ENCODE data around the gene CLEC11A.

Gene CLEC11A, protein sequence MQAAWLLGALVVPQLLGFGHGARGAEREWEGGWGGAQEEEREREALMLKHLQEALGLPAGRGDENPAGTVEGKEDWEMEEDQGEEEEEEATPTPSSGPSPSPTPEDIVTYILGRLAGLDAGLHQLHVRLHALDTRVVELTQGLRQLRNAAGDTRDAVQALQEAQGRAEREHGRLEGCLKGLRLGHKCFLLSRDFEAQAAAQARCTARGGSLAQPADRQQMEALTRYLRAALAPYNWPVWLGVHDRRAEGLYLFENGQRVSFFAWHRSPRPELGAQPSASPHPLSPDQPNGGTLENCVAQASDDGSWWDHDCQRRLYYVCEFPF

DNA sequence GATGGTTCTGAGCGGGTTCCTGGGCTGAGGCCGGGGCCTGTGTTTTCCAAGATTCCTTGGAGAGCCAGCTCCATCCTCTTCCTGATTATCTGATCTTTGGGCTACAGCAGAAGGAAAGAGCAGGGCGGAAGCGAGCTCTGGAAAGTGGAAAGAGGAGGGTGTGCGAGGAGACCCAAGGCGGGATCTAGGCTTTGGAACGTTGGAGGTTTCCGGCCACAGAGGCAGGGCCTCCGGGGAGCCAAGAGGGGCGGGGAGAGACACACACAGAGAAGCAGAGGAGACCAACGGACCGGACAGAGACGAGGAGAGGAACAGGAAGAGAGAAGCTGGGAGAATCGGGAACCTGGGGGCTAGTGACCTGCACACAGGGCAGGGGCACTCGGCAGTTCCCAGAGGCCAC, at the start of gene CLEC11A:
CLEC11A (plus strand) TSS at position 296 of the 400 bp plus-strand sequence. CDS start 162 bp downstream, outside the sequence.
- no peak within 1 kb of the TSS for H2AFZ ChIP-seq (ENCODE audit: low read depth, low read length)

DNA sequence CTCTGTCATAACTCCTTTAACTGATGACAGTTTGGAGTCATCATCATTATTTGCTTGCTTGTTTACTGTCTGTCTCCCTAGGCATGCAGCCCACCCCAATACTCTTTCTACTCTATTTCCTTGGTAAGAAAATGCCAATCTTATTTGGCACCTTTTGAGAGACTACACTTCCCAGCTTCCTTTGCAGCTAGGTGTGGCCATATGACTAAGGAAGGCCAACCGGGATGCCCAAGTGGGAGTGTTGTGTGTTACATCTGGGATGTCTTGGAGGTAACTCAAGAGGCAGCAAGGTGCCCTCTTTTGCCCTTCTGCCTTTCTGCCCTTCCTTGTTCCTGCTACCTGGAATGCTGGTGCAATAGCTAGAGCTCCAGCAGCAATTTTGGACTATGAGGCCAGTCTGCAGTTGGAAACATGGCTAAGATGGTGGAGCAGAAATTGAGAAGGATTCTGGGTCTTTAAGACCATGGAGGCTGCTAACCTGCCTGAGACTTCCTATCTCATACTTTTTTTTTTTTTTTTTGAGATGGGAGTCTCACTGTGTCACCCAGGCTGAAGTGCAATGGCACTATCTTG, 46.5 kb upstream of the CLEC11A start:
- Histone ChIP-seq H3K27me3 (ENCODE audit: low read depth, low read length) (peaks cover 22% of the 10 kb centered on the region), H3K4me1 (ENCODE audit: low read length) (peaks cover 13% of the 10 kb centered on the region), H3K9ac (ENCODE audit: low read length) (no peak overlapping the region), H3K27ac (ENCODE audit: low read length) (no peak overlapping the region), H3K79me2 (ENCODE audit: low read length) (no peaks in the 10 kb centered on the region), H3K9me3 (ENCODE audit: insufficient read depth, low read length) (no peaks in the 10 kb centered on the region), H3K36me3 (replicated peaks; ENCODE audit: low read depth, low read length) (no peaks in the 10 kb centered on the region), H4K20me1 (ENCODE audit: insufficient read depth, low read length) (no peaks in the 10 kb centered on the region), H3K4me2 (ENCODE audit: low read length) (no peak overlapping the region), H2AFZ (ENCODE audit: low read depth, low read length) (no peak overlapping the region), H3K4me3 (ENCODE audit: low read length) (no peak overlapping the region)
- no peak for TF ChIP-seq EZH2phosphoT487 (IDR thresholded peaks at IDR 0.05; ENCODE audit: low read depth)
- TF ChIP-seq, protein P1, sequence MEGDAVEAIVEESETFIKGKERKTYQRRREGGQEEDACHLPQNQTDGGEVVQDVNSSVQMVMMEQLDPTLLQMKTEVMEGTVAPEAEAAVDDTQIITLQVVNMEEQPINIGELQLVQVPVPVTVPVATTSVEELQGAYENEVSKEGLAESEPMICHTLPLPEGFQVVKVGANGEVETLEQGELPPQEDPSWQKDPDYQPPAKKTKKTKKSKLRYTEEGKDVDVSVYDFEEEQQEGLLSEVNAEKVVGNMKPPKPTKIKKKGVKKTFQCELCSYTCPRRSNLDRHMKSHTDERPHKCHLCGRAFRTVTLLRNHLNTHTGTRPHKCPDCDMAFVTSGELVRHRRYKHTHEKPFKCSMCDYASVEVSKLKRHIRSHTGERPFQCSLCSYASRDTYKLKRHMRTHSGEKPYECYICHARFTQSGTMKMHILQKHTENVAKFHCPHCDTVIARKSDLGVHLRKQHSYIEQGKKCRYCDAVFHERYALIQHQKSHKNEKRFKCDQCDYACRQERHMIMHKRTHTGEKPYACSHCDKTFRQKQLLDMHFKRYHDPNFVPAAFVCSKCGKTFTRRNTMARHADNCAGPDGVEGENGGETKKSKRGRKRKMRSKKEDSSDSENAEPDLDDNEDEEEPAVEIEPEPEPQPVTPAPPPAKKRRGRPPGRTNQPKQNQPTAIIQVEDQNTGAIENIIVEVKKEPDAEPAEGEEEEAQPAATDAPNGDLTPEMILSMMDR (IDR thresholded peaks at IDR 0.05; ENCODE audit: low read depth, low read length), result no peak

More for the DNA sequence above, at the start of gene CLEC11A:
- Histone ChIP-seq H3K9ac (ENCODE audit: low read length) (no peak within 1 kb of the TSS), H3K4me1 (ENCODE audit: low read length) (no peaks in the 10 kb centered on the region), H3K9me3 (ENCODE audit: insufficient read depth, low read length) (no peaks in the 10 kb centered on the region), H3K27ac (ENCODE audit: low read length) (no peak within 1 kb of the TSS), H3K4me2 (ENCODE audit: low read length) (no peak within 1 kb of the TSS), H3K79me2 (ENCODE audit: low read length) (no peaks in the 10 kb centered on the region), H3K36me3 (replicated peaks; ENCODE audit: low read depth, low read length) (no peaks in the 10 kb centered on the region), H3K4me3 (ENCODE audit: low read length) (no peak within 1 kb of the TSS), H4K20me1 (ENCODE audit: insufficient read depth, low read length) (no peaks in the 10 kb centered on the region), H3K27me3 (ENCODE audit: low read depth, low read length) (no peaks in the 10 kb centered on the region; the same call in 1 of the 2 replicates)
- TF ChIP-seq, protein P1 (IDR thresholded peaks at IDR 0.05; ENCODE audit: low read depth, low read length), result no peak
- no peak for TF ChIP-seq EZH2phosphoT487 (IDR thresholded peaks at IDR 0.05; ENCODE audit: low read depth)

DNA sequence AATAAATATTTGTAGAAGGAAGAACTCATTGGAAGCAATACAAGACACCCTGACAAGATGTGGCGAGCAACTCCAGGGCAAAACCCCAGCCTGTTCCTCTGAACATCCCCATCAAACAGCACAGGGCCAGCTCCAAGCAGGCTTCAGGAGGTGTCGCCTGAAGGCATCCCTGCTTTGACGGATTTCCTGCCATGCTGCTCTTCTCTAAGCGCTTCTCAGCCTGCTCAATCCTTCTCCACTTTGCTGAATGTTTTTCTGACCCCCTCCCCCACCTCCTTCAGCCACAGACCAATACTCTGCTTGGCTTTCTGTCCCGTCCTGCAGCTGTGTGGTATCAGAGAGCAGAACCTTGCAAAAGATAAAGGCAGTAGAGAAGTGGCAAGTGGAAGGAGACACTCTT, 45.5 kb upstream of the CLEC11A start:
- Histone ChIP-seq H3K9ac (ENCODE audit: low read length) (no peak overlapping the region), H4K20me1 (ENCODE audit: insufficient read depth, low read length) (no peaks in the 10 kb centered on the region), H3K79me2 (ENCODE audit: low read length) (no peaks in the 10 kb centered on the region), H3K36me3 (replicated peaks; ENCODE audit: low read depth, low read length) (no peaks in the 10 kb centered on the region), H3K9me3 (ENCODE audit: insufficient read depth, low read length) (no peaks in the 10 kb centered on the region), H3K27ac (ENCODE audit: low read length) (no peak overlapping the region), H2AFZ (ENCODE audit: low read depth, low read length) (no peak overlapping the region), H3K4me3 (ENCODE audit: low read length) (no peak overlapping the region), H3K4me2 (ENCODE audit: low read length) (no peak overlapping the region), H3K27me3 (ENCODE audit: low read depth, low read length) (peaks cover 27% of the 10 kb centered on the region), H3K4me1 (ENCODE audit: low read length) (peaks cover 17% of the 10 kb centered on the region)
- TF ChIP-seq EZH2phosphoT487 (IDR thresholded peaks at IDR 0.05; ENCODE audit: low read depth), result no peak
- TF ChIP-seq, protein P1 (IDR thresholded peaks at IDR 0.05; ENCODE audit: low read depth, low read length), result no peak

DNA sequence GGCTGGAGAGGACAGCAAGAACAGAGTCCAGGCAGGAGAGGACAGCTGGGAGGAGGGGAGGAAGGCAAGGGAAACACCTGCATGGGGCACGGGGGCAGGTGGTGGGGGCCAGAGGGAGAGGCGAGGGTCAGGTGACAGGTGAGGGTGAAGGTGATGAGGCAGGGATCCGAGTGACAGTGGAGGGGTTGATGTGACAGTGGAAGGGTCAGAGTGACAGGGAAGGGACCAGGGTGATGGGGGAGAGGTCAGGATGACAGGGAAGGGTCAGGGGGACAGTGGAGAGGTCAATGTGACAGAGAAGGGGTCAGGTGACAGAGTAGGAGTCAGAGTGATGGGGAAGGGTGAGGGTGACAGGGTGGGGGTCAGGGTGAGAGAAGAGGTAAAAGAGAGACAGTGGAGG, 44.8 kb upstream of the CLEC11A start:
- peaks cover 32% of the 10 kb centered on the region for H3K27me3 ChIP-seq (ENCODE audit: low read depth, low read length)
- H3K27ac ChIP-seq (ENCODE audit: low read length), result no peak overlapping the region
- TF ChIP-seq EZH2phosphoT487 (IDR thresholded peaks at IDR 0.05; ENCODE audit: low read depth), result no peak
- TF ChIP-seq, protein P1 (IDR thresholded peaks at IDR 0.05; ENCODE audit: low read depth, low read length), result no peak
- H3K36me3 ChIP-seq (replicated peaks; ENCODE audit: low read depth, low read length), result no peaks in the 10 kb centered on the region
- H3K9ac ChIP-seq (ENCODE audit: low read length), result no peak overlapping the region
- peaks cover 17% of the 10 kb centered on the region for H3K4me1 ChIP-seq (ENCODE audit: low read length)
- H2AFZ ChIP-seq (ENCODE audit: low read depth, low read length), result no peak overlapping the region
- no peaks in the 10 kb centered on the region for H3K9me3 ChIP-seq (ENCODE audit: insufficient read depth, low read length)
- no peaks in the 10 kb centered on the region for H4K20me1 ChIP-seq (ENCODE audit: insufficient read depth, low read length)
- no peak overlapping the region for H3K4me2 ChIP-seq (ENCODE audit: low read length)
- H3K4me3 ChIP-seq (ENCODE audit: low read length), result no peak overlapping the region
- H3K79me2 ChIP-seq (ENCODE audit: low read length), result no peaks in the 10 kb centered on the region

All from OCI-LY3 (cell line).